SKM-1 treated with dmso at 0.1 percent for 144 hours (cell line): ENCODE data around the gene MRI1.

Experiments
- DNase-seq: peaks from one replicate; lab custom pipeline; 2025; ENCODE audit not compliant: unreplicated experiment; lab: John Stamatoyannopoulos, UW

MRI1 gene

GRCh38 chr19:13821292-13821691 lies 57.0 kb downstream of the MRI1 start:
- DNase-seq, result no peak

GRCh38 chr19:13823256-13823655 lies 58.9 kb downstream of the MRI1 start:
- no peak for DNase-seq
